SU-DHL-6 (cell line): ENCODE results near the gene INO80C.

Experiments
- EZH2phosphoT487 ChIP-seq: fragments of 200-600 bp; sonication (generic), shearing (Covaris generic); conservative IDR thresholded peaks from 2 replicates; pipeline ENCODE4 v1.6.1; 2018; ENCODE audit warnings: mild to moderate bottlenecking, antibody characterized with exemption, low read length, moderate library complexity, mixed read lengths
- TF ChIP-seq, protein P1 (sequence below): fragments of 200-600 bp; sonication (generic); IDR thresholded peaks from one replicate; pipeline ENCODE4 v1.5.1; 2017; ENCODE audit warnings: antibody characterized with exemption, mild to moderate bottlenecking, low read length, moderate library complexity; ENCODE audit not compliant: insufficient read depth, poor library complexity, severe bottlenecking

GRCh38 chr18:35510076-35510651 lies 12.4 kb upstream of the INO80C start:
- TF ChIP-seq, protein P1, sequence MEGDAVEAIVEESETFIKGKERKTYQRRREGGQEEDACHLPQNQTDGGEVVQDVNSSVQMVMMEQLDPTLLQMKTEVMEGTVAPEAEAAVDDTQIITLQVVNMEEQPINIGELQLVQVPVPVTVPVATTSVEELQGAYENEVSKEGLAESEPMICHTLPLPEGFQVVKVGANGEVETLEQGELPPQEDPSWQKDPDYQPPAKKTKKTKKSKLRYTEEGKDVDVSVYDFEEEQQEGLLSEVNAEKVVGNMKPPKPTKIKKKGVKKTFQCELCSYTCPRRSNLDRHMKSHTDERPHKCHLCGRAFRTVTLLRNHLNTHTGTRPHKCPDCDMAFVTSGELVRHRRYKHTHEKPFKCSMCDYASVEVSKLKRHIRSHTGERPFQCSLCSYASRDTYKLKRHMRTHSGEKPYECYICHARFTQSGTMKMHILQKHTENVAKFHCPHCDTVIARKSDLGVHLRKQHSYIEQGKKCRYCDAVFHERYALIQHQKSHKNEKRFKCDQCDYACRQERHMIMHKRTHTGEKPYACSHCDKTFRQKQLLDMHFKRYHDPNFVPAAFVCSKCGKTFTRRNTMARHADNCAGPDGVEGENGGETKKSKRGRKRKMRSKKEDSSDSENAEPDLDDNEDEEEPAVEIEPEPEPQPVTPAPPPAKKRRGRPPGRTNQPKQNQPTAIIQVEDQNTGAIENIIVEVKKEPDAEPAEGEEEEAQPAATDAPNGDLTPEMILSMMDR: no peak
- TF ChIP-seq EZH2phosphoT487: no peak
